Ovary (tissue), 3 donors: ENCODE measurements around the gene WWTR1.

Source experiments
- CTCF ChIP-seq, 3 donors: fragments of 450-650 bp in 2 of 3; fragments of 200-600 bp in 1 of 3; IDR thresholded peaks; one replicate each; pipeline versions ENCODE4 v1.5.1 to v1.8.0; 2016 to 2022; ENCODE audit warnings: antibody characterized with exemption in 3 of 3, mild to moderate bottlenecking in 1 of 3
- POLR2A ChIP-seq: fragments of 450-650 bp; IDR thresholded peaks from one replicate; pipeline ENCODE4 v1.6.1; 2017; ENCODE audit warnings: antibody characterized with exemption, mild to moderate bottlenecking, moderate library complexity
- donor health status: DM: no; HTN: no; CAD: no.

- no peak for TF ChIP-seq CTCF (IDR thresholded peaks at IDR 0.05)
- TF ChIP-seq POLR2A = no peak
Measured at GRCh38 chr3:149523512-149524299, 134.1 kb downstream of the WWTR1 start.
